Activated CD4-positive, CD25-positive, alpha-beta regulatory T cell (primary cell): ENCODE results near the gene GRAMD4.

ENCODE experiments used
- DNase-seq, 4 experiments: peaks; one replicate each; lab custom pipeline; 2025; lab: John Stamatoyannopoulos, UW

The GRAMD4 gene

DNA sequence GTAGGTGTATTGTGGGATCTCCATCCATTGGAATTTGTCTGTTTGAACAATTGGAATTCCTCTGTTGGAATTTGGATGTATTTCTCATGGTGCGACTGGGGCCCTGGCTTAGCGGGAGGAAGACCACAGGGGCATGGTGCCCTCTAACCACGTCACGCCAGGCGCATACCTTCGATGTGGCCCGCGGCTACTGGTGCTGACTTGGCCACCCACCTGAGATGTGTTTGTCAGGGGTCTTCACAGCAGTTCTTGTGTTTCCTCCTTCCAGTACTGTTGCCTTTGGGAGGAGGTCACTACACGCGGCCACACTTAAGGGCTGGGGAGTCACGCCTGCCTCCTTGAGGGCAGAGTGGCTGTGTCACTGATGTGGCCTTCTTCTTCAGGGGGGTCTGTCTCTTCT is 36.6 kb upstream of the GRAMD4 start:
- DNase-seq, result no peak

DNA sequence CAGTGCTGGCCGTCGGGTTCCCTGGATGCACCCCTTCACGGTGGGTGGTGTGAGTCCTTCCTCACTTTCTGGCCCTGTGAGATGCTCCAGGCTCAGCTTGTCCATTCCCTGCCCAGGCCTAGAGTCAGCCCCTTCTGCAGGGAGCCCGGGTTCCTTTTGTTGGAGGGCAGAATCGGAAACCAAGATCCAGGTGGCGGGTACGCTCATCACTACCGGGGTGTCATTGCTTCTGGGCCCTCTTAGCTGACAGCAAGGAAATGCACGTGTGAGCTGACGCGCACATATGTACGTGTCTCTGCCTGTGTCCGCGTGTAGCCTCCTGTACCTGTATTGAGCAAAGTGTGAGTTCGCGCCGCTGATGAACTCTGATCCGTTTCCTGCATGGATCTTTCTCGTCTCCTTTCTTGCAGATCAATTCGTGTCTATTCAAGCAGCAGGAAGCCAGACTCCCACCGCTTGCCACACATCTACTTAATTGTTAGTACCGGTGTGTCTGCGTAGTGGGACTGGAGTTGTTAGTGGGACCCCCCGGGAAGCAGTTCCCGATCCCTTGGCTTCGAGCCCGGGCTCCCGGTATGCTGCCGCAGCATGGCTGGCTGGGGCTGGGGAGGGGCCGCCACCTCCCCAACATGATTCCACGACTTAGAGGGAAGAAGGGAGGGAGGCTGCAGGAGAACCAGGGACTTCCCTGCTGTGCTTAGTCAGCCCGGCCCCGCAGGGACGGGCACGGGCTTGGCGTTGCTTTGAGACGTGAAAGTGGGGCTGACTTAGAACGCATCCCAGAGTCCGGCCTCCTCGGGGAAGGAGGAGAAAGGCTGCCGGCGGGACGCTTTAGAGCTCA is 35.9 kb upstream of the GRAMD4 start:
- no peak for DNase-seq

DNA sequence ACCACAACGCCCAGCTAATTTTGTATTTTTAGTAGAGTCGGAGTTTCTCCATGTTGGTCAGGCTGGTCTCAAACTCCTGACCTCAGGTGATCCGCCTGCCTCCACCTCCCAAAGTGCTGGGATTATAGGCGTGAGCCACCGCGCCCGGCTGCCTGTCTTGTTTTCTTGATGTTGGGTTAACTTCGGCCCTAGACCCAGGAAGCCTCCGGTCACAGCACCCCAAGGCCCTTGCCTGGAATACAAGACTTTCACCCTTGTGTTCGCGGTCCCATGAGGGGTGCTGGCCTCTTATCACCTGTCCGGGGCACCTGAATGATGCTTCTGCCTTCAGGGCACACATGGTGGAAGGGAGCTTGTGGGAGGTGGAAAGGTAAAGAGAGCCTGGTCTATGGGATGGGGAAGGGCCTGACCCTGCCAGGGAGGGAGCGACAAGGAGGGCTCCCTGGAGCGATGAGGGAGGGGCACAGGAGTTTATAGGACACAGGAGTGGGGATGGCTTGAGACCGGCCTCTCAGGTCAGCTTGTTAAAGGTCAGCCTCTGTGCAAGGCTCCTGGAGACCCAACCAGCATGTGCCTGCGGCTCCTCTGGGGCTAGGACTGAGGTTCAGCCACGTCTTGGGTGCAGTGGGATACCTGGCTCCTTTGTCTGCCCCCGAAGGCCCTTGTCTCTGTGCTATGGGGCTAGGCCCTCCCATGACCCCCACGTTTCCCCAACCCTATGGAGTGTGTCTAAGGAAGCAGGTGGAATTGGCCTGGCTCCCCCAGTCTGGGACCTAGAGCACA is 34.7 kb upstream of the GRAMD4 start:
- no peak for DNase-seq

DNA sequence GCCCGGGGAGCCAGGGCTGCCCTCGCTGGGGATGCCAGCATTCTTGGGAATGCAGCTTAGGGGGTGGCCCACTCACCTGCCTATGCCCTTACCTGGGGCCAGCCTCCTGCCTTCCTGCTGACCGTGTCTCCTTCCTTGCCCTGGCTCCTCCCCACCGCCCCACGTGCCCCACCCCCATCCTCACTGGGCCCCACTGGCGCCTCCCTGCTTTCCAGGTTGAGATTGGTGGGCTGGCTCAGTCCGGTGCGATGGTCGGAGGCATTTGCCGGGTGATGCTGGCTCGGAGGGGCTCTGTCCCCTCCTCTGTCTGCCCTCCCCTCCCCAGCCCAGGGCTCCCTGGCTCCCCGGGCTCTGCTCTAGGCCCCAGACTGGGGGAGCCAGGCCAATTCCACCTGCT is 34.1 kb upstream of the GRAMD4 start:
- no peak for DNase-seq

GRCh38 chr22:46586531-46587011 is 33.6 kb upstream of the GRAMD4 start:
- no peak for DNase-seq

DNA sequence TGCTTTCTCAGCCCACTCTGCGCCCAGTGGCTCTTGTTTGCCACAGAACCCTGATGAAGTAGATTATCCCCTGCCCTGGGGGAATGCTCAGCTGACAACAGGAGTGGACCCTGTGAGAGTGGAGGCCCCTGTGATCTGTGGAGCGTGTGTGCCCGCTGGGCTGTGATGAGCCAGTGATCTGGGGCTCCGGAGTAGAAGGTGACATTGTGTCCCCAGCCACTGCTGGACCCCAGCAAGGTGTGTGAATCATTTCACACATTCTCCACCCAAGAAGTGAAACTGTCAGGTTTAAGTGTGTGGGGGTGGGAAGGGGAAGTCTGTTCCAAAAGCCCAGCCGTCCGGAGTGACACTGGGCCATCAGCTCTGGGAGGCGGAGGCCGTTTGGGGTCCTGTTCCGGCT is 33.1 kb upstream of the GRAMD4 start:
- DNase-seq, result no peak

- peak in 1 of 4 experiments; percentile 18 for DNase-seq
These were observed 32.5 kb upstream of the GRAMD4 start for GRCh38 chr22:46587492-46588278.

- DNase-seq, result no peak
These were observed 31.7 kb upstream of the GRAMD4 start for GRCh38 chr22:46588279-46589140.

GRCh38 chr22:46589141-46589748 is 30.9 kb upstream of the GRAMD4 start:
- DNase-seq, result no peak

- no peak for DNase-seq
These were observed 30.3 kb upstream of the GRAMD4 start for GRCh38 chr22:46589871-46590271.

GRCh38 chr22:46590334-46590733 is 29.9 kb upstream of the GRAMD4 start:
- DNase-seq, result no peak

GRCh38 chr22:46591930-46592329 is 28.3 kb upstream of the GRAMD4 start:
- no peak for DNase-seq

- DNase-seq, result no peak
These were observed 27.8 kb upstream of the GRAMD4 start for GRCh38 chr22:46592390-46592872.

GRCh38 chr22:46593211-46593681 is 26.9 kb upstream of the GRAMD4 start:
- no peak for DNase-seq

GRCh38 chr22:46593996-46594946 is 25.9 kb upstream of the GRAMD4 start:
- DNase-seq, result no peak

GRCh38 chr22:46594947-46595298 is 25.3 kb upstream of the GRAMD4 start:
- no peak for DNase-seq

DNA sequence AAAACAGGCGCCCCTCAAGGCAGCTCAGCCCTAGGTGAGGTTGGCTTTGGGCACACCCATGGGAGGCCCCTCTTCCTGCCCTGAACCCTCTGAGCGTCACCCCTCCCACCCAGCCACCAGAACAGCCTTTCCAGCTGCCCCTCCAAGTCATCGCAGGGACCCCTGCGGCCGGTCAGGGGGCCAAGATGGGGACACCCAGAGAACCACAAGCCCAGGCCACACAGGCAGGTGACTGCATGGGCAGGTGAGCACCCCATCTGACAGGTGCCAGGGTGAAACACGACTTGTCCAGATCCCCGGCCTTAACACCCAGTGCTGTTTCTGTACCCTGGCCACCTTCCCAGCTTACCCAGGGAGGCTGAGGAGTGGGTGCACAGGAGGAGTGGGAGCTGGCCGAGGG is 24.6 kb upstream of the GRAMD4 start:
- no peak for DNase-seq

GRCh38 chr22:46596032-46596441 is 24.1 kb upstream of the GRAMD4 start:
- no peak for DNase-seq

- no peak for DNase-seq
These were observed 23.4 kb upstream of the GRAMD4 start for GRCh38 chr22:46596819-46597218.

DNA sequence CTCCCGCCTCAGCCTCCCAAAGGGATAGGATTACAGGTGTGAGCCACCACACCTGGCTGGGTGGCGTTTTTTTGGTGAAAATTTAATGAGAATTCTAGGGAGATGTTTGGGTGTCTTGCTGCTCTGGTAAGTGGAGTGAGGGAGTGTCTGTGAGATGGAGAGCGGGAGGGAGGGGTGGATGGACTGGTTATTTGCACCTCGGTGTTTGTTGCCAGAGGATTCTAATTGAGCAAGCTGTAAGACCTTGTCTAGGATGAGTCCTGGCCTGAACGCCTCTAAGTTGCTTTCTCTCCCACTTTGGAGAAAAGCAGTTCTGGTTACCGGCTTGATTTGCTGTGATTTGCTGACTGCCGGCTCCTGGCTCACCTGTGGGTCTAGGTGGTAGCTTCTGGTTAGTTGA is 22.0 kb upstream of the GRAMD4 start:
- no peak for DNase-seq
